GM18870 (cell line): ENCODE measurements around the gene SNX21.
"Not testable (repeated sequence)": the region's sequence is repeated elsewhere in the genome, so short reads cannot be mapped to it uniquely, and the experiment has no call there.

Source experiments
- ATAC-seq: cut with Tn5 transposase; IDR thresholded peaks from one replicate; pipeline ENCODE4 v1.9.1; 2021; ENCODE audit warnings: moderate library complexity; ENCODE audit not compliant: unreplicated experiment

SNX21 gene

GRCh38 chr20:45833030-45833882 is at the start of gene SNX21:
TSS of gene SNX21 (plus strand) at chr20:45833799. CDS start at chr20:45833920, 121 bp downstream.
- ATAC-seq, result no peak

DNA sequence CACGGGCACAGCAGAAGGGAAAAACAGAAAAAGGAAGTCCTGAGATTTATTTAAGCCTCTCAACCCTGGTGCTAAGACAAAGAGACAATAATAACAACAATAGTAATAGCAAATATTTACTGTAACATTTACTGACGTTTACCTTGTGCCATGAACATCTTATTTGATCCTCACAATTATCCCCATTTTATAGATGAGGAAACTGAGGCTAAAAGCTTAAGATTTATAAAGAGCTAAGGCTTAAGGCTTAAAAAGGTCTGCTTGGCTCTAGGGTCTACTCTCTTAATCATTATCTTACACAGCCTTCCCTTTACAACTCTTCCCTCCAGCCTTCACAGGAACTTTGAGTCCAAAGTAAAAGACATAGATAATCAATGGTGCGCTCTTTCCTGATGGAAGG is 45.2 kb upstream of the SNX21 start:
- ATAC-seq, result no peak

- ATAC-seq, result no peak
These were observed 41.1 kb upstream of the SNX21 start for GRCh38 chr20:45792317-45793118.

- ATAC-seq, result no peak
These were observed 37.1 kb upstream of the SNX21 start for GRCh38 chr20:45796337-45797065.

DNA sequence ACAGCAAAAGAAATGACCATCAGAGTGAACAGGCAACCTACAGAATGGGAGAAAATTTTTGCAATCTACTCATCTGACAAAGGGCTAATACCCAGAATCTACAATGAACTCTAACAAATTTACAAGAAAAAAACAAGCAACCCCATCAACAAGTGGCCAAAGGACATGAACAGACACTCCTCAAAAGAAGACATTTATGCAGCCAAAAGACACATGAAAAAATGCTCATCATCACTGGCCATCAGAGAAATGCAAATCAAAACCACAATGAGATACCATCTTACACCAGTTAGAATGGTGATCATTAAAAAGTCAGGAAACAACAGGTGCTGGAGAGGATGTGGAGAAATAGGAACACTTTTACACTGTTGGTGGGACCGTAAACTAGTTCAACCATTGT is 36.1 kb upstream of the SNX21 start:
- not testable (repeated sequence) for ATAC-seq

GRCh38 chr20:45797955-45798354 is 35.6 kb upstream of the SNX21 start:
- ATAC-seq, result not testable (repeated sequence)

GRCh38 chr20:45798935-45799642 is 34.5 kb upstream of the SNX21 start:
- ATAC-seq, result no peak

GRCh38 chr20:45801851-45802250 is 31.7 kb upstream of the SNX21 start:
- ATAC-seq, result no peak

- no peak for ATAC-seq
These were observed 23.2 kb upstream of the SNX21 start for GRCh38 chr20:45810191-45810970.

- peak; percentile 93 for ATAC-seq
These were observed 21.2 kb upstream of the SNX21 start, which contains the start of gene UBE2C for GRCh38 chr20:45812157-45813005. TSS of gene UBE2C (plus strand) at chr20:45812644. CDS start at chr20:45812696, 52 bp downstream.

DNA sequence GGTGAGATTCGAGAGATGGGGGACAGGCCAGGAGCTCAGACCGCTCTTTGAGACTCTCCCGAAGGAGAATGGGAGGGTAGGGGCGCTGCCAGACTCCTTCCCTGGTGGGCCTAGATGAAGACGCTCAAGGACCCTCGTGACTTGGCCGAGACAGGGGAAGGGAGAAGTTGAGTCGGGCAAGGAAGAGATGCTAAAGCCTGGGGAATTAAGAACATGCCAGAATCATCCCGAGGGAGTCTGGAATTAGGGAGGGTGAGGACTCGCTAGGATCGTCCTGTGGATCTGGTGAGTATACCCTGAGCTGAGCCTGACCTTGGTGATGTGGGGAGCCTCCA is 20.6 kb upstream of the SNX21 start:
- ATAC-seq, result no peak

- no peak for ATAC-seq
These were observed 20.1 kb upstream of the SNX21 start for GRCh38 chr20:45813489-45813888.

DNA sequence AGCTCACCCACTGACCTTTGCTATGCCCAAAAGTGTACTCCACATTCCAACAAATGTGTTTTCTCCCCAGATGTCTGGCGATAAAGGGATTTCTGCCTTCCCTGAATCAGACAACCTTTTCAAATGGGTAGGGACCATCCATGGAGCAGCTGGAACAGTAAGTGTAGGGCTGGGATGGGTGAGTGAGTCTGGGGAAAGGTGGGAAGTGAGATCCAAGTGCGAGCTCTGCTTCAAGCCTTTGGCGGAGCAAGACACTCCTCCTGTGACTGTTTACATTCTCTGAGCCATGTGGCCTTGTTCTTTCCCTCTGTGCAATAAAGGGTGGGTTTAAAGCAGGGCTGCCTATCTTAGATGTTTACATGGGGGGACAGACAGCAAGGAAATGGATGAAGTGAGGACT is 19.3 kb upstream of the SNX21 start:
- ATAC-seq, result no peak

GRCh38 chr20:45816951-45817350 is 16.6 kb upstream of the SNX21 start:
- no peak for ATAC-seq

GRCh38 chr20:45817376-45818194 is 16.0 kb upstream of the SNX21 start:
- no peak for ATAC-seq

DNA sequence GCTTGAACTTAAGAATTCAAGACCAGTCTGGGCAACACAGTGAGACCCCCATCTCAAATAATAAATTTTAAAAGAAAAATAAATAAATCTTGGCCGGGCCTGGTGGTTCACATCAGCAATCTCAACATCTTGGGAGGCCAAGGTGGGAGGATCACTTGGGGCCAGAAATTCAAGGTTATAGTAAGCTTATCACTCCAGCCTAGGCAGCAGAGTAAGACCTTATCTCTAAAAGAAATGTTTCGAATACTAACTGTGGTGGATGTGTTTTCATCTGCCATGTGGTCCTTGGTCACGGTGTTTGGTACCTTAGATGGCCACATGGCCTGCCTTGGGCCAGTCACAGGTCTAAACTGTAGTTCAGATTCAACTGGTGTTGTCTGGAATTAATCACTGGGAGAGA is 15.4 kb upstream of the SNX21 start:
- no peak for ATAC-seq

DNA sequence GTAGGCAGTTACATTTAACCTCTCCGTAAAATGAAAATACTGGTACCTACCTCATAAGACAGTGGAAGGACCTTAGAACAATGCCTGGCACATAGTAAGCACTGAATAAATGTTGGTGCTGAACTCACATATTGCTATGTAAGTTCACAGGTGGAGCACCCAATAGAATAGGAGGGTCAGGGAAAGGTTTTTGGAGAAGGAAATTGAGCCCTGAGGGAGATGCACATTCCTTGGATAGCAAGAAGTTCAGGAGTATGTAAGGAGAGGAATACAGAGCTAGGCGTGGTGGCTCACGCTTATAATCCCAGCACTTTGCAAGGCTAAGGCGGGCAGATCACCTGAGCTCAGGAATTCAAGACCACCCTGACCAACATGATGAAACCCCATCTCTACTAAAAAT is 14.1 kb upstream of the SNX21 start:
- ATAC-seq, result no peak

GRCh38 chr20:45821947-45822346 is 11.7 kb upstream of the SNX21 start:
- ATAC-seq, result no peak
